ENCODE results near the gene FUZ. TPM values are rescaled to one million over a fixed set of nuclear protein-coding genes. Genes with fewer than 3 reads are reported as not detected.

Gene FUZ
- total RNA-seq, 4 donors from 2014 or later = 10.5 to 28.8 (median 23.3) TPM

DNA sequence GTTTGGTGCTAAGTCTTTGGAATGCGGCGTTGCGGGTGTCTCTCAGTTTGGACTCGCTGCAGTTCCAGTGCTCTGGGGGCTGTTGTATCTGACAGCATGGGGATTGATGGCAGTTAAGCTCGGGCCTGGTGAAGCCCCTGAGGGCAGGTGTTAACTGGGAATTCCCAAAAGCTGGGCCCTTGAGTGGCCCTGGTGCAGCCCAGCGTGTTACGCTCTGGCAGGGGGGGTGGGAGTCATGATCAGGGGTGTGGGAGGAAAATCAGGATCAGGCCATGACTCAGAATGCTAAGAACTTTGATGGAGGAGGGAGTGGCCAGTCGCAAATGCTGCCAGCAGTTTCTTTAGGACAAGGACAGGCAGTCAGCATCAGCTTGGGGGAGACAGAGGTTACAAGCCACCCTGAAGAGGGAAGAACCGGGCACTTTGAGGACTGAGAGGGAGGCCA, 26.7 kb downstream of the FUZ start:
- Histone ChIP-seq H3K4me3 (no peak overlapping the region), H3K36me3 (no peaks in the 10 kb centered on the region), H3K27me3 (no peaks in the 10 kb centered on the region), H3K27ac (peak overlapping the region; percentile 51 to 63), H3K9me3 (no peaks in the 10 kb centered on the region), H3K4me1 (peaks cover 6 to 15% of the 10 kb centered on the region in 2 donors)
- DNase-seq = peak; percentile 53 to 55
- no peak for TF ChIP-seq POLR2A (IDR thresholded peaks at IDR 0.05)
- TF ChIP-seq, protein P1, sequence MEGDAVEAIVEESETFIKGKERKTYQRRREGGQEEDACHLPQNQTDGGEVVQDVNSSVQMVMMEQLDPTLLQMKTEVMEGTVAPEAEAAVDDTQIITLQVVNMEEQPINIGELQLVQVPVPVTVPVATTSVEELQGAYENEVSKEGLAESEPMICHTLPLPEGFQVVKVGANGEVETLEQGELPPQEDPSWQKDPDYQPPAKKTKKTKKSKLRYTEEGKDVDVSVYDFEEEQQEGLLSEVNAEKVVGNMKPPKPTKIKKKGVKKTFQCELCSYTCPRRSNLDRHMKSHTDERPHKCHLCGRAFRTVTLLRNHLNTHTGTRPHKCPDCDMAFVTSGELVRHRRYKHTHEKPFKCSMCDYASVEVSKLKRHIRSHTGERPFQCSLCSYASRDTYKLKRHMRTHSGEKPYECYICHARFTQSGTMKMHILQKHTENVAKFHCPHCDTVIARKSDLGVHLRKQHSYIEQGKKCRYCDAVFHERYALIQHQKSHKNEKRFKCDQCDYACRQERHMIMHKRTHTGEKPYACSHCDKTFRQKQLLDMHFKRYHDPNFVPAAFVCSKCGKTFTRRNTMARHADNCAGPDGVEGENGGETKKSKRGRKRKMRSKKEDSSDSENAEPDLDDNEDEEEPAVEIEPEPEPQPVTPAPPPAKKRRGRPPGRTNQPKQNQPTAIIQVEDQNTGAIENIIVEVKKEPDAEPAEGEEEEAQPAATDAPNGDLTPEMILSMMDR (IDR thresholded peaks at IDR 0.05) = no peak
- intact Hi-C loops (cut with DNase I; ENCODE audit: low total_unique reads) = no loop called here

DNA sequence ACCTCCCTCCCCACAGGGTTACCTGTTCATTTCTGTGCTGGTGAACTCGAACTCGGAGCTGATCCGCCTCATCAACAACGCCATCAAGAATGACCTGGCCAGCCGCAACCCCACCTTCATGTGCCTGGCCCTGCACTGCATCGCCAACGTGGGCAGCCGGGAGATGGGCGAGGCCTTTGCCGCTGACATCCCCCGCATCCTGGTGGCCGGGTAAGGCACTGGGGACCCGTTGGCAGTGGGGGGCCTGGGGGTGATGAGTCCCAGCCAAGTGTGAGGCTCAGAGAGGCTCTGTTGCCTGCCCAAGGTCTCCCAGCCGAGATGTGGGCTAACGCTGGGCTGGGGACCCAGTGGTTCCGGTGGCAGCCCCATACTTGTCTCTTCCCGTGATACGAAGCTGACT, 30.6 kb downstream of the FUZ start:
- no peaks in the 10 kb centered on the region for H3K36me3 ChIP-seq
- TF ChIP-seq, protein P1 (IDR thresholded peaks at IDR 0.05) = no peak
- no peak for TF ChIP-seq POLR2A (IDR thresholded peaks at IDR 0.05)
- intact Hi-C loops (cut with DNase I; ENCODE audit: low total_unique reads) = no loop called here
- DNase-seq = no peak
- H3K4me3 ChIP-seq = no peak overlapping the region
- H3K4me1 ChIP-seq = peaks cover 0 to 7% of the 10 kb centered on the region in 2 donors
- H3K27ac ChIP-seq = no peak overlapping the region
- H3K27me3 ChIP-seq = no peaks in the 10 kb centered on the region
- H3K9me3 ChIP-seq = no peaks in the 10 kb centered on the region

DNA sequence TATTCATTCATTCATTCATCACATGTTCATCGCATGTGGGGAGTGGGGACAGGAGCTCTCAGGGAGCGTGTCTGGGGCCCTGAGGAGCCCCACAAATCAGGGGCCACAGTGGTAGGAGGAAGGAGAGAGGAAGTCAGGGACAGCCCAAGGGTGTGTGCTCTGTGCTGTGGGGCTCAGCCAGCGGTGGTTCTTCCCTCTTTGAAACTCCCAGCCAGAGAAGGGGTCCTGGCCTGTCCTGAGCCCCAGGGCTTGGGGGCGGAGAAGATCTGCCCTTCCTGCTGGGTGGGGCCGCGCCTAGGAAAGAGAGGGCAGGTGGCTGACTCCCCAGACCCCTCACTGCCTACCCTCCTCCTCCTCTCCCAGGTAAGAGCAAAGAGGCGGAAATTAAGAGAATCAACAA, 31.7 kb downstream of the FUZ start:
- intact Hi-C loops (cut with DNase I; ENCODE audit: low total_unique reads) = no loop called here
- TF ChIP-seq, protein P1 (IDR thresholded peaks at IDR 0.05) = no peak
- no peak for TF ChIP-seq POLR2A (IDR thresholded peaks at IDR 0.05)
- no peak for DNase-seq
- H3K27me3 ChIP-seq = no peaks in the 10 kb centered on the region
- H3K9me3 ChIP-seq = no peaks in the 10 kb centered on the region
- no peaks in the 10 kb centered on the region for H3K36me3 ChIP-seq
- H3K4me1 ChIP-seq = peaks cover 0 to 2% of the 10 kb centered on the region in 2 donors
- H3K4me3 ChIP-seq = no peak overlapping the region
- no peak overlapping the region for H3K27ac ChIP-seq

DNA sequence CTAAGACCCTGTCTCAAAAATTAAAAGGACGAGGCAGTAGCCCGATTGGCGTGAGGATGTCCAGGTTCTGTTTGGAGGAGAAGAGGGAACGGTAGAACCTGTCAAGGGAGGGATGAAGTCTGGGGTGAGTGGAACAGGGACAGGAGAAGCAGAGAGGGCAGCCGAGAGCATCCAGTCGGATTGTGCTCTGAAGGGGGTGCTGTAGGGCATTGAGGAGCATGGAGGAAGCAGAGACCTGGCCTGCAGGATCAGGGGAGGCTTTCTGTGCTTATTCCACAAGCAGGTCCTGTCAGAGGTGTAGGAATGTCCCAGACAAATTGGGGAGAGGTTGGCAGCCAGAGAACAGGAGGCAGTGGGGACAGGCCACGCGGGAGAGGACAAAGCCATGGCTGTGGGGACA, 32.2 kb downstream of the FUZ start:
- Histone ChIP-seq H3K4me1 (no peaks in the 10 kb centered on the region), H3K27ac (no peak overlapping the region), H3K9me3 (no peaks in the 10 kb centered on the region), H3K27me3 (no peaks in the 10 kb centered on the region), H3K36me3 (no peaks in the 10 kb centered on the region), H3K4me3 (no peak overlapping the region)
- intact Hi-C loops (cut with DNase I; ENCODE audit: low total_unique reads) = no loop called here
- TF ChIP-seq POLR2A (IDR thresholded peaks at IDR 0.05) = no peak
- TF ChIP-seq, protein P1 (IDR thresholded peaks at IDR 0.05) = no peak
- DNase-seq = no peak

DNA sequence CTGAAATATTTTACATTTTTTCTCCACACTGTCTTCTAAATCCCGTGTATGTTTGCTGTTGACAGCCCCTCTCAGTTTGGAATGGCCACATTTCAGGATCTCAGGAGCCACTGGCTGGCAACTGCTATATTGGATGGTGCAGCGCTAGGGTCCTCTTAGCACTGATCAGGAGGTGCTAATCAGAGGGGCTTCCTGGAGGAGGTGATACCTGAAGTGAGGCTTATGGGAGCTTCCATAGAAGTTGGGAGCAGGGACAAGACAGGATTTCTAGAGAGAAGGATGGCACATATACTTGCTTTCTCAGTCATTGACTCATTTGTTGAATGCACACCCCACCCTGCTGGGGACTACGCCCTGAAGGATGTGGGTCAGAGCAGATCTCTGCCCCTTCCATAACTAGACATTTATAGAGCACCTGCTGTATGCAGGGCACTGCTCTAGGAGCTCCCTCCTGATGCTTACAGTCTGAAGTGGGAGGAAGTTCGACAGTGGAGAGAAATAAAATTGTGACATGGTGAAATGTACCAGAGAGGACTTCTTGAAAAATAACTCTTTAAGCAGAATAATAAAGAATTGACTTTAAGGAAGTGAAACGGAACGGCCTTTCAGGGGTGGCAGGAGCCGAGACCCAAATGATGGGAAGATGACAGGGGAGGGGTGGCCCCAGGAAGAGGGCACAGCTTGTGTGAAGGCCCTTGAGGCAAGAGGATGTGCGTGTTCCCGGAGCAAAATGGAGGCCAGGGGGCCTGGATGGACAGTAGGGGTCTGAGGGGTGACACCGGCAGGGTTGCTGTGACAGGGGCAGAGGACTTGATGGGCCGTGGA, 33.1 kb downstream of the FUZ start:
- Histone ChIP-seq H3K9me3 (no peaks in the 10 kb centered on the region), H3K36me3 (no peaks in the 10 kb centered on the region), H3K4me3 (no peak overlapping the region), H3K4me1 (no peaks in the 10 kb centered on the region), H3K27me3 (no peaks in the 10 kb centered on the region), H3K27ac (no peak overlapping the region)
- intact Hi-C loops (cut with DNase I; ENCODE audit: low total_unique reads) = no loop called here
- no peak for TF ChIP-seq POLR2A (IDR thresholded peaks at IDR 0.05)
- TF ChIP-seq, protein P1 (IDR thresholded peaks at IDR 0.05) = no peak
- no peak for DNase-seq
